Ishikawa (cell line): ENCODE measurements around the gene ADPRS.

ENCODE experiments used
- CEBPB ChIP-seq: IDR thresholded peaks from 2 replicates; pipeline ENCODE4 v1.6.1; 2012
- CREB1 ChIP-seq: IDR thresholded peaks from 2 replicates; pipeline ENCODE4 v1.6.1; 2012; ENCODE audit warnings: low read depth
- EP300 ChIP-seq: IDR thresholded peaks from 2 replicates; pipeline ENCODE4 v1.6.1; 2012; ENCODE audit warnings: borderline replicate concordance
- FOXM1 ChIP-seq: IDR thresholded peaks from 2 replicates; pipeline ENCODE4 v1.6.1; 2012; ENCODE audit warnings: low read depth, borderline replicate concordance
- RAD21 ChIP-seq: IDR thresholded peaks from 2 replicates; pipeline ENCODE4 v1.6.1; 2012; ENCODE audit warnings: low read depth
- TAF1 ChIP-seq: IDR thresholded peaks from 2 replicates; pipeline ENCODE4 v1.6.1; 2012; ENCODE audit warnings: low read depth, mild to moderate bottlenecking
- TCF12 ChIP-seq: IDR thresholded peaks from 2 replicates; pipeline ENCODE4 v1.6.1; 2012; ENCODE audit warnings: low read depth
- TEAD4 ChIP-seq: IDR thresholded peaks from 2 replicates; pipeline ENCODE4 v1.6.1; 2012
- TF ChIP-seq, protein P1 (sequence below): IDR thresholded peaks from 2 replicates; pipeline ENCODE4 v1.6.1; 2012
- TF ChIP-seq, protein P2 (sequence below): IDR thresholded peaks from 2 replicates; pipeline ENCODE4 v1.6.1; 2012; ENCODE audit warnings: low read depth, mild to moderate bottlenecking

DNA sequence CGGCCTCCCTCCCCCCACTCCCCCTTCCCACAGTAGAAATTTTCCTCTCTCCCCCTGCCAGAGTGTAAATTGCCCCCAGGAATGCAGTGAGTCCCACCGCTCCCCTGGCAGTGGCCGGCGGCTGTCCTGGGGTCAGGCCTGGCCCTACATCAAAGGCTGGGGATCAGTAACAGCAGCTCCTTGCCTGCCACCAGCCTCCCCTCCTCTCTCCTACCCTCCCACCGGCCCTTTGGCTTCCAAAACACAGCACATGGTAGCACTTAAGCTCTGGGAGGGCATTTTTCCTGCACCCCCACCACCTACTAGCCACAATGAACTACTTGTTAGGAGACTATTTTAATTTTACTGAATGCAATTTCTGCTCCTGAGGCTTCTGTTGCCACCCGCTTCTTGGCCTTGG lies 45.3 kb downstream of the ADPRS start:
- TF ChIP-seq RAD21 (no peak), CEBPB (no peak), EP300 (no peak), TEAD4 (no peak), CREB1 (no peak), TAF1 (no peak), TCF12 (no peak), FOXM1 (no peak)
- TF ChIP-seq, protein P1, sequence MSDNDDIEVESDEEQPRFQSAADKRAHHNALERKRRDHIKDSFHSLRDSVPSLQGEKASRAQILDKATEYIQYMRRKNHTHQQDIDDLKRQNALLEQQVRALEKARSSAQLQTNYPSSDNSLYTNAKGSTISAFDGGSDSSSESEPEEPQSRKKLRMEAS: no peak
- TF ChIP-seq, protein P2, sequence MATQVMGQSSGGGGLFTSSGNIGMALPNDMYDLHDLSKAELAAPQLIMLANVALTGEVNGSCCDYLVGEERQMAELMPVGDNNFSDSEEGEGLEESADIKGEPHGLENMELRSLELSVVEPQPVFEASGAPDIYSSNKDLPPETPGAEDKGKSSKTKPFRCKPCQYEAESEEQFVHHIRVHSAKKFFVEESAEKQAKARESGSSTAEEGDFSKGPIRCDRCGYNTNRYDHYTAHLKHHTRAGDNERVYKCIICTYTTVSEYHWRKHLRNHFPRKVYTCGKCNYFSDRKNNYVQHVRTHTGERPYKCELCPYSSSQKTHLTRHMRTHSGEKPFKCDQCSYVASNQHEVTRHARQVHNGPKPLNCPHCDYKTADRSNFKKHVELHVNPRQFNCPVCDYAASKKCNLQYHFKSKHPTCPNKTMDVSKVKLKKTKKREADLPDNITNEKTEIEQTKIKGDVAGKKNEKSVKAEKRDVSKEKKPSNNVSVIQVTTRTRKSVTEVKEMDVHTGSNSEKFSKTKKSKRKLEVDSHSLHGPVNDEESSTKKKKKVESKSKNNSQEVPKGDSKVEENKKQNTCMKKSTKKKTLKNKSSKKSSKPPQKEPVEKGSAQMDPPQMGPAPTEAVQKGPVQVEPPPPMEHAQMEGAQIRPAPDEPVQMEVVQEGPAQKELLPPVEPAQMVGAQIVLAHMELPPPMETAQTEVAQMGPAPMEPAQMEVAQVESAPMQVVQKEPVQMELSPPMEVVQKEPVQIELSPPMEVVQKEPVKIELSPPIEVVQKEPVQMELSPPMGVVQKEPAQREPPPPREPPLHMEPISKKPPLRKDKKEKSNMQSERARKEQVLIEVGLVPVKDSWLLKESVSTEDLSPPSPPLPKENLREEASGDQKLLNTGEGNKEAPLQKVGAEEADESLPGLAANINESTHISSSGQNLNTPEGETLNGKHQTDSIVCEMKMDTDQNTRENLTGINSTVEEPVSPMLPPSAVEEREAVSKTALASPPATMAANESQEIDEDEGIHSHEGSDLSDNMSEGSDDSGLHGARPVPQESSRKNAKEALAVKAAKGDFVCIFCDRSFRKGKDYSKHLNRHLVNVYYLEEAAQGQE: no peak
